Neural progenitor cell (in vitro differentiated cells): ENCODE measurements around the gene SIL1.

Experiments
- CTCF ChIP-seq: fragments of 200-600 bp; sonication (generic); IDR thresholded peaks from 2 replicates; pipeline ENCODE4 v1.5.1; 2017; ENCODE audit warnings: antibody characterized with exemption, mild to moderate bottlenecking
- EZH2phosphoT487 ChIP-seq: fragments of 200-600 bp; sonication (generic); IDR thresholded peaks from 2 replicates; pipeline ENCODE4 v1.6.1; 2017; ENCODE audit warnings: antibody characterized with exemption

DNA sequence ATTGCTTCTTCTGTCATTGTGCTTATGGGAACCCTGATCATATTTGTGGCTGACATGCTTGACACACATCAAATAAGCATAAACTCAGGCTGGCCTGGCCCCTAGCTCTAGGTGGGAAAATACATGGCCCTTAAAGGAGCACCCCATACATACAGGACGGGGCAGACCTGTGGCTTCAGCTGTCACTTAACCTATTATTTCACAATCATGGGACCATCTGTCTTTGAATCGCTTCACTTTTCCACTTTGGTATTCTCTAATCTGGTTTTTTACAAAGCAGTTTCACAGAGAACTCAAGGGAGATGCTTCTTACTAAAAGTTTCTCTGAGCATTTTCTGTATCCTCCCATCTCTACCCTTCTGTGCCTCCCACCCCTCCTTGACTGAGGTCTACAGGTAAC lies 288.4 kb downstream of the SIL1 start:
- TF ChIP-seq CTCF (no peak), EZH2phosphoT487 (no peak)
